ENCODE measurements around the gene LANCL3.
A peak's percentile ranks its signal among the peaks of the same experiment; 100 is the strongest.

The LANCL3 gene

DNA sequence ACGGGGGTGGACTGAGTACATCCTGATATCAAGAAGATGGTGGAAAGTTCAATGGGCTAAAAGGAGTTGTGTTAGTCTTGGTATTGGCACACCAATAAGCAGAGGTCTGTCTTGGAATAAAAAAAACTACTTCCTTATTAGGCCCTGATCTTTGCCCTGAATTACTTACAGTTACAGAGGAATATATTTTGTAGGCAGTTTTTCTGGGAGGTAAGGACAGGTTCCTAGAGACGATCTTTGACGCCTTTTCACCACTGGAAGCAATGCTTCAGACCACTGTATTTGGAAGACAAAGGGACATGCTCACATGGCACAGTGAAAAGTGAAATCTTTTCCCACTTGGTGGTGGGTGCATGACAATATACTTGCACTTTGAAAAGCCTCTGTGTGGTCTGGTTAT is 113.5 kb downstream of the LANCL3 start:
- no peak for DNase-seq

DNA sequence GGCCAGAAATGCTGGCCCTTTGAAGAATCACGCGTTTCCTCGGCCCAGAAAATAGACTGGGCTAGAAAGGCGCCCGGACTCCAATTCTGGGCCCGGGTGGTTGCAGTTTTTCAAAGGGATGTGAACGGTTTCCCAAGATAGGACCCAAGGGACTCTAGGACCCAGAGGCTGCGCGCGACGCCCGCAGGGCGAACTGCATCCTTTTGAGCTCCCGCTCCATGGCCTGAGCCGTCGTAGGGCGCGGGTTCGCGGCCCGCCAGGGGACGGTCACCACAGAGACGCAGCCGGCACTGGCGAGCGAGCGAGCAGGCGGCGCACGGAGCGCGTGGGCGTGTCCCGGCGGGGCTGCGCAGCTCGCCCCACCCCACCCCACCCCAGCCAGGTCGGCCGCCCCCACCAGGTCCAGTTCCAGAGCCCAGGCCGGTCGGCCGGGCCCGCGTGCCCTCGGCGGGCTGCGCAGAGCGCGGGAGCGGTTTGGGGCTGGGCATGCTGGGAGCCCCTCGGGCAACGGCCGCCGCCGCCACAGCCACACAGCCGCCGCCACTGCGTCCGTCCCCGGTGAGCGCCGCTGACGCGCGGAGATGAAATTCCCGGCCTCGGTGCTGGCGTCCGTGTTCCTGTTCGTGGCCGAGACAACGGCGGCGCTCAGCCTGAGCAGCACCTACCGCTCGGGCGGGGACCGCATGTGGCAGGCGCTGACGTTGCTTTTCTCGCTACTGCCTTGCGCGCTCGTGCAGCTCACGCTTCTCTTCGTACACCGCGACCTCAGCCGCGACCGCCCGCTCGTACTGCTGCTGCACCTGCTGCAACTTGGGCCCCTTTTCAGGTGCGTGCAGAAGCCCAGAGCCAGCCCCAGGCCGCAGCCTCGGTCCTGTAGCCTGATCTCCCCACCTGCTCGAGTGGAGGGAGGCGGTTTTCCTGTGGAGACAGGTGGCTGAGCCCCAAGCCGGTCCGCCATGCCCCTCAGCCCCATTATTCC is 114.2 kb downstream of the LANCL3 start, which contains the start of gene XK:
Gene XK (plus strand): TSS at position 411 of the 979 bp plus-strand sequence. CDS start 171 bp downstream, at position 582.
- DNase-seq = peak in 2 of 4 experiments; percentile 0 to 2

DNA sequence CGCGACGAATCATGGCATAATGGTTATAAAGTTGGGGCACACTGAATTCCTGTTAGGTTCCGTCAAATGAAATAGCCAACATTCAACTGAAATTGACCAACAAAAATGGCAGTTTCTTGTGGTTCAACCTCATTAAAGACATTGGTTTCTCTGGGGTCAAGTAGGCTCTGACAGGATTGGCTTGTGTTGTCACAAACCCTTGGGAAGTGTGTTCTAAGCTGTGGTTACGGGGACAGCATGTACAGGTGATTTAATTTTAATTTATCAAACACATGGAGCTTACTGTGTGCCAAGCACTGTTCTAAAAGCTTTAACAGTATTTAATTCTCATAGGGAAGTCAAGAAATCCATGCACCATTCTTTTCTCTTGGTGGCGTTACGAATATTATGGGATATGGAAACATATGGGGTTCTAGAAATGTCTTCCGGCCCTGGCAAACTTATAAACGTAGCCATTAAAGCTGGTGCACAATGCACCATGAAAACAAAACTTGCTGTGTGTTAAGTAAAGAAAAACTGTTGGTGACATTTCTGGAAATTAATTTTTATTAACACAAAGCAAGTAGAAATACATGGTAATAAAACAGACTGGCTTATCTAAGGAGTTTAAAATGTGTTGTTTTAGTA is 115.0 kb downstream of the LANCL3 start:
- no peak for DNase-seq

DNA sequence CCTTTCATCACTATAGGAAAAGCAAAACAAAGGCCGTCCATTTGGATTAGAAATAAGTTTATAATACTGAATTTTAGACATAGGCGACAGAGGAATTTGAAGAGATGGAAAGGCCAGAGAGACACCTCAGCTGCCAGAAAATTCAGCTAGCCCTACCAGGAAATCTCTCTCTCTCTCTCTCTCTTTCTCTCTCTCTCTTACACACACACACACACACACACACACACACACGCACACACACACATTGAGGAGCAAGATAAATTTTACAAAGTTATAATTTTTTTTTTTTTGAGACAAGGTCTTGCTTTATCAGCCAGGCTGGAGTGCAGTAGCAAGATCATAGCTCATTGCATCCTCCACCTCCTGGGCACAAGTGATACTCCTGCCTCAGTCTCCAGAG is 115.5 kb downstream of the LANCL3 start:
- no peak for DNase-seq

DNA sequence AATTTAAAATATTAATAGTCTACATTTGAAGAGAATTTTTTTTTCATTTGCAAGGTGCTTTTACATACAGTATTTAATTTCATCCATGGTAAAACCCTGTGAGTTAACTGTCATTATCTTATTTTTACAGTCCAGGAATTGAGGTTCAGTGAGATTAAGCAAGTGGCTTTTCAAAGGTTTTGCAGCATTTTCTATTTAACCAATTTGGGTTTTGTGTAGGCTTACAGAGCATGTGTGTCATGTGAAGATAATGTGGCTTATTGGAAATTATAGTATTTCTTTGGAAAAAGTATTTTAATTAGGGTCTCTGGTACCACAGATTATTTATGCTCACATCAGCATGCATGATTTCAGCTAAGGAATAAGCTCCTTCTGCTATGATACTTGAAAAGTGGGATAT is 118.7 kb downstream of the LANCL3 start:
- no peak for DNase-seq

DNA sequence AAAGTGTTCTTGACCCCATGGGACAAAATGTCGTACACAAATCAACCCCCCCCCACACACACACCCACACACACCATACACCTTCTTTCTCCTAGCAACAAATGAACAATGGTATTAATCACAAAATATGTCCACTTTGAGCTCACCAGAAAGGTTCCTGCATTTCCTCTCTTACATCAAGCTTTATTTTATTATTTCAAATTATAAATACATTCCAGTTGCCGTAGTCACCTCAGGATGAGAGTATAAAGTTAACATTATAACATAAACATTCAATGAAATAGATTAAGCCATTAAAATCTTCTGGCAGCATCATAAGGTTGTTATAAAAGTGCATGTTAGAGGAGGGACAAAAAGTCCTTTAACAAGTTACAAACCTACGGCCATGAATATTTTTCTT is 121.5 kb downstream of the LANCL3 start:
- no peak for DNase-seq

DNA sequence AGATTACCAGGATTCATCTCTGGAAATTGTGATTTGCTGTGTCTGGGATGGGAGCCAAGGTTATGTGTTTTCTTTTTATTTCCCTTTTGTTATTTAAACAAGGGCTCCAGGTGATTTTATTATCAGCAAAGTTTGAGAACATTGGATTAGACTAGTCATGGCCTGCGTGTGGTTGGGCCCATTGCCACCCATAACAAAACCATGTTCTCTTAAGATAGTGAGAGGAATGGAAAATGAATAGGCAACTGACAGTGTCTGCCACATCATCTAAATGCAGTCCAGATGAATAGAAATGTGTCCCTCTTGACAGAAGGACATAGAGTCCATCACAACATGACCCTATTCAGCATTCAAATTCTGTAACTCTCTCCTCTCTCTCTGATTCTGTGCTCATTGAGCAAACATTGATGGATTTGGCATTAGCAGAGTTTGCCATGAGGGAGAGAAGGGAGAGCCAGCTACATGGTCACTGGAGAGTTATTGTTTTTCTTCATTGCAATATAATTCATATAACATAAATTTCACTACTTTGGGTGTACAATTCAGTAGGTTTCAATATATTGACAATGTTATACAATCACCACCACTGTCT is 125.8 kb downstream of the LANCL3 start:
- no peak for DNase-seq

DNA sequence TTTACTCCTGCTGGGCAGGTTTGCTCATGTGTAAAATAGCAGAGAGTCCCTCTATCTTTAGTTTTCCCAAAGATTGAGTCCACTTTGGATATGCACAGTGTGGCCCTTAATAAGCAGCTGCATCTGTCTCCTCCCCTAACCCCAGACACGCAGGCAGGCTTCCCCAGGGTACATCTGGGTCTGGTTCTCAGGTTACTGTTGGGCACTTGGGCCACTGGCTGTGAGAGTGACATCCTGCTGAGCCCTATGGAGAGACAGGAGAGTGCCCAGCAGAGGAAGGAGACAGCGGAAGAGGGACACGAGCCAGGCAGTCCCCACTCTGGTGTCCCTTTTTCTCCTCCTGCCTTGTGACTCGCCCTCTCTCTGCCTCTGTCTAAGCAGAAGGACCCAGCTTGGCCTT is 130.1 kb downstream of the LANCL3 start:
- no peak for DNase-seq

DNA sequence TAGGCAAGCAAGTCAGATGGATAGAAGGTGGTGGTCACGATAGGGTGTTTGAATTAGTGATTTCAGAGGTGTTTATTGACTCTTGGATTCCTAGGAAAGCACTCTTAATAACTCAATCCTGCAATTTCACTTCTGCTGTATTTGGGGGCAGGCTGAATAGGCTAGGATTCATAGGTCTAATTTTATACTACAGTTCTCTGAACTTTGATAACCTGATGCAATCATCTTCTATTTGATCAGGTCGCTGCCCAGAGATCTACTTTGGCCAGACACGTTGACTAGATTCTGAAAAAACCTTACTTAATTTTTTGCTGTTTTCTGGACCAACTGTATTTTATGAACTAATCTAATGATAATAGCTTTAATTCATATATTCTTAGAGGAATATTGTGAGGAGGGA is 140.5 kb downstream of the LANCL3 start:
- no peak for DNase-seq

DNA sequence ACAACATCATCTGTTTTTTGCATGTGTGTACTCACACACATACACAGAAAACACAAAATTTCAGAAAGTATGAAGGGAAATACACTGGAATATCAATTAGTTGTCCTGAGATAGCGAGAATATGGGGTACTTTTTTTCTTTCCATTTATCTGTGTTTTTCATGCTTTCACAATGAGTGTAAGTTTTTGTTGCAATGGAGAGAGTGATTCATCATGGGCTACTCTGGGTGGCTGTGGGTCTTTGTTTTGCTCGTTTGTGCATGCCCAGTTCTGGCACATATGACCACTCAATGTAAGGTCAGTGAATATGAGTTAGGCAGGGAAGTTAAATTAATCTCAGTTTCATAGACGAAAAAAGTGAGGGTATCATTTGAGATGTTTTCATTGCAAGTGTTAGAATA is 141.0 kb downstream of the LANCL3 start:
- DNase-seq = no peak

DNA sequence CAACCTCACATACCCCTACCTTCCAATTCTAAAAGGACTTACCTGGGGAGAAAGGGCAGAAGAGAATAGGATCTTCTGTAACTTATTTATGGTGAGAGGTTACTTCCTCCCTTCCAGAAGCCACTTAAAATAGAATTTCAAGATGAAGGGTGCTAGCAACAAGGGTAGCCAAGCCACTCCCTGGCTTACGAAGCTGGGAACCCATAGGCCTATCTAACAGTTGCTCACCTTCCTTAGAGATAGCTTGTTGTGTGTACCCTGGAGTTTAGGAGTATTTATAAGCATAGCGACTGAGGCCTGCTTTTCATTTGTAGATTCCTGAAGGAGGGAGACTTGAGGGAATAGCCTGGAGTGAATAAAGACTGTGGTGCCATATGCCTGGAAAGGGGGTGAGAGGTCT is 143.0 kb downstream of the LANCL3 start:
- DNase-seq = no peak

DNA sequence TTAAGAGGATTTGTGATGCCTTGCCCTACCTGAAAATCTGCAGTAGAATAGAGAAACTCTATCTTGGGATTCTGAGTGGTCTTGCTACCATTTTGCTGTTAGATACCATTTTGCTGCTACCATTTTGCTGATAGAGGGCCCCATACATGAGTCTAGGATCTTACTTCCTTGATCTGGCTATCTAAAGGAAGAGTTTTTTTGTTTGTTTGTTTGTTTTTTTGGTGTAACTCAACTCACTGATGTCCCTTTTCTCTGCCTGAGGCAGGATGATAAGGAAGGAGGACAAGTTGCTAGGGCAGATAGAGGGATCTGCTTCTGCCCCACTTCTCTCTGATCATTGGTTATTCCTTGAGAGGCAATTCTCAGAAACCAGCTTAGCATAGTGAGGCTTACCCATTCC is 145.1 kb downstream of the LANCL3 start:
- DNase-seq = no peak

DNA sequence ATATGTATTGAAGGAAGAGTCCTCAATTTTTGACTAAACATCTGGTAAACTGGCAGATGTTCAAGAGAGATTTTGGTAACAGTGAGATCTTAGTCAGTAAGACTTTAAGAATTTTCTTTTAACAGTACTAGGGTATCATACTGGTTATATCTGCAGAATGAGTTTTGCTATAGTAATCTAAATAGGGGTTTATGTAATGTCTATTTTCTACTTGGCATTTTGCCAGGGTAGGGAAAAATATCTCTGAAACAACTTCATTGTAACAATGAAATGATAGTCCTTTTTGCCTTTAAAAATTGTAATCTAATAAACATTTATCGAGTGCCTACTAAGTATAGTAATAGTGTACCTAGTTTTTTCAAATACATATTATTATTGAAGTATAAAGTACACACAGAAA is 146.2 kb downstream of the LANCL3 start:
- DNase-seq = no peak

DNA sequence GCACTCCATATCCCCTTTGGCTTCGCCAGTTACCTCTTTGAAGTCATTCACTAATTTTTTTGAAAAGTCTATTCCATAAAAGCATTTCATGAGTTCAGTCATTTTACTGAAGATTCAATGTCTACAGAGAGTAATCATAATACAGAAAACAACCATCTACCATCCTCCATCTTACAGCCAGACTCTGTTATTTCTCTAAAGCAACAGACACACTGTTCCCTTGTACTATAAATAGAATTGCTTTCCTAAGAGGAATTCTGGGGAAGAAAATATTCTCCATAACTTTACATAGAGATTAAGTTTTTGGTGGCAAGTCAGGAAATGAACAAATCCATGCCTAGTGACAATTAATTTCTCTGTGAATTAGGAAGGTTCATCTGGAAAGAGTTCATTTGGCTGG is 151.1 kb downstream of the LANCL3 start:
- DNase-seq = no peak

DNA sequence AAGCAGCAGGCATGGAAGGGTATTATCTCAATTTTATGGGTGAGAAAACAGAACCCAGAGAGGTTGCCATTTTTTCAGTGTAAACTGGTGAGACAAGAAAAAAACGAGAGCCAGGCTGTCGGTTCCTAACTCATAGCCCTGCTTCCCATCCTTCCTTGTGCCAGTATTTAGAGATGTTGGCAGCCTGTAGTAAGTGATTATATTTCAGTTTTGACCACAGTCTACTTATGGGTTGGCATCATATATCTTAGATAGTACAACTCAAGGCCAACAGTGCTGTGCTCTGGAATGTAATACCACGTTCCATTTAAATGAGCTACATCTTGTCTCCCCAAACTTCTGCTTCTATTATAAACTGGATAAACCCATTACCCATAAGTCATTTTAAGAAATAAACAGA is 154.9 kb downstream of the LANCL3 start:
- no peak for DNase-seq
